IPS-18c (cell line): ENCODE data around the gene SMU1.

Experiments
- H3K4me3 ChIP-seq: 2 replicates; pipeline ENCODE4 v1.7.0; 2013; ENCODE audit warnings: low read depth, mild to moderate bottlenecking, low read length, moderate library complexity; ENCODE audit not compliant: insufficient read depth
- H3K9me3 ChIP-seq: one replicate; pipeline ENCODE4 v1.6.1; 2013; ENCODE audit warnings: mild to moderate bottlenecking, low read length, moderate library complexity; ENCODE audit not compliant: control insufficient read depth, insufficient read depth

SMU1 gene

DNA sequence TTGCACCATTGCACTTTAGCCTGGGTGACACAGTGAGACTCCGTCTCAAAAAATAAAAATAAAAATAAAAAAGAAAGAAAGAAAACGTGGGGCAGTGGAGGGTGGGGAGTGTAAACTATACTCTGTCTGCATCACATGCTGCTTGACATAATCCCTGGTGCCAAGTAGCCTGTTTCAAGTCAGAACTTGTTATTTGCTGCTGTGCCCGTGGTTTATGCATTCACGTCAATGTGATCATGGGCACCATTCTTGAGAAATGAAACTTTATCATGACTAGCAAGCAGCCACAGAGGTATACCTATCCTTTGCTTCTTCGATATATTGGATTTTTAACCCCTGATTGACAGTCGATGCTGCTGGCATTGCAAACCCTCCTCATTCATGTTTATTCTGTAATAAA lies 4.1 kb upstream of the SMU1 start:
- Histone ChIP-seq H3K9me3 (no peaks in the 10 kb centered on the region), H3K4me3 (no peak overlapping the region)

DNA sequence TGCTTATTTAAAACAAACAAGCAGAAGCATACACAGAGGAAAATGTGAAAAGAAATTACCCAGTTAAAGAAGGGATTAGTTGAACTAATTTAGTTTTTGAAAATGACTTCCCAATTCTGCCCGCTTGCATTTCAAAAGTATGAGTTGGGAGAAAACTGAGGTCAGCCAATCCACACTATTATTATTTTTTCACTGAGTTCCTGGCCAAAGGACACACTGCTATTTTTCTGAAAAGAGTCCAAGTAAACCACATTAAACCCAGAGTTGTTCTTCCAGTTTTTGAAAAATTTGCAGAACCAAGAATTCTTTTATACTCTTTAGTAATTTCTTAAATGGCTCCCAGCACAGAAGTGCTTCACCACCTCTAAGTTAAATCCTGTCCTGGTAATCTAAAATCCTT lies 7.5 kb downstream of the SMU1 start:
- Histone ChIP-seq H3K4me3 (no peak overlapping the region), H3K9me3 (no peaks in the 10 kb centered on the region)

DNA sequence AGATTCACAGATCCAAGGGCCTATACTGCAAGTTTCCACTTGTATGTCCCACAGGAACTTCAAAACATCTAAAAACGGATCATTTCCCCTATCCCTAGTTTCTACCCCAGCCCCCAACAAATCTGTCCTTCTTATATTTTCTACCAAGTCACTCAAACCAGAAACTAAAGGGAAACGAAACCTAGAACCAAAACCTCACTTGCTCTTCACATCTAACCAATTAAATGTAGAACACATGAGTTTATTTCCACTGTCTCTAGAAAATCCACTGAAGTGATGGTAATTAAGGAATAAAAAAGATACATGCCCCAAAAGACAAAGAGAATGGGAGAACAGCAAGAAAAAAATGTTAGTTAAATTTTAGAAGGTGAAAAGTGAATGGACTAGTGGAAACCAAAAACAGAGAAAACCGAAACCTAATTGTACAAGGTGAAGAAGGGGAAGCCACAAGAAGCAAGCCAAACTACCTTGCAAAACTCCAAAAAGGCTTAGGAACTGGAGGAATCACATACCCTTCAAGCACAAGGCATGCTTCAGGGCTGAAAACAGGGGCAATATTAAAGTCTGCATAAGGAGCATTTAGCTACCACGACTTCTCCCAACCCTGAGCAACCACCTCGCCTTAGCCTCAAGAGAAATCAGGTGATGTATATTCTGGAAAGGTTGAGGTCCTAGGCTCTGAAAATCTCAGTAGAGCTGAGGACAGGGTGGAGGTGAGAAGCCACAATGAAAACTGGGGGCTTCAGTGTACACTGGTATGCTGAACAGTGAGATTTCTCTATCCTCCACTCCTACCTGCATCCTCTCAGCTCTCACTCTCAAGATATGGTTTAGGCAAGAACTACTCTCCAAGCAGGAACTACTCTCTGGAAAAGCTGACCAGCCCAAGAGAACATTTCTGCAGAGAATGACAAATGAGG lies 11.1 kb downstream of the SMU1 start:
- no peak overlapping the region for H3K4me3 ChIP-seq
- H3K9me3 ChIP-seq: no peaks in the 10 kb centered on the region

DNA sequence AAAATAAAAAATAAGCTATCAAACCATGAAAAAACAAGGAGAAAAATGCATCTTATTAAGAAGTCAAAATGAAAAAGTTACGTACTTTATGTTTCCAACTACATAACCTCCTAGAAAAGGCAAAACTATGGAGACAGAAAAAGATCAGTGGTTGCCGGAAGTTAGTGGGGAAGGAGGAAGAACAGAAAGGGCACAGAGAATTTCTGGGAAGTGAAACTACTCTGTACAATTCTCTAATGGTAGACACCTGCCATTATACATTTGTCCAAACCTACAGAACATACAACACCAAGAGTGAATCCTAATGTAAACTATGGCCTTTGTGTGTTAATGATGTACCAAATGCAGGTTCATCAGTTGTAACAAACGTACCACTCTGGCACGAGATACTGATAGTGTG lies 25.3 kb downstream of the SMU1 start:
- H3K4me3 ChIP-seq: no peak overlapping the region
- no peaks in the 10 kb centered on the region for H3K9me3 ChIP-seq

DNA sequence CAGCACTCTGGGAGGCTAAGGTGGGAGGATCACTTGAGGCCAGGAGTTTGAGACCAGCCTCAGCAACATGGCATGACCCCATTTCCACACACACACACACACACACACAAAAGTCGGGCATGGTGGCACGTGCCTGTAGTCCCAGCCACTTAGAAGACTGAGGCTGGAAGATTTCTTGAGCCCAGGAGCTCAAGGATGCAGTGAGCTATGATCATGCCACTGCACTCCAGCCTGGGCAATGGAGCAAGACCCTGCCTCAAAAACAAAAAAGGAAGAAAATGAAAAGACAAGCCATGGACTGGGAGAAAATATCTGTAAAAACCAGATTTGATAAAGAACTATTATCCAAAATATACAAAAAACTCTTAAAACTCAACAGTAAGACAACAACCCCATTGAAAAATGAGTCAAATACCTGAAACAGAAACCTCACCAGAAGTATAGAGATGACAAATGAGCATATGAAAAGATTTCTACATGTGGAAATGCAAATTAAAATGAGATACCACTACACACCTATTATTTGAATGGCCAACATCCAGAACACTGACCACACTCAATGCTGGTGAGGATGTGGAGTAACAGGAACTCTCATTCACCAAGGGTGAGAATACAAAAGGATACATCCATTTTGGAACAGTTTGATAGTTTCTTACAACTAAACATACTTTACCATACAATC lies 26.7 kb downstream of the SMU1 start:
- Histone ChIP-seq H3K4me3 (no peak overlapping the region), H3K9me3 (no peaks in the 10 kb centered on the region)

DNA sequence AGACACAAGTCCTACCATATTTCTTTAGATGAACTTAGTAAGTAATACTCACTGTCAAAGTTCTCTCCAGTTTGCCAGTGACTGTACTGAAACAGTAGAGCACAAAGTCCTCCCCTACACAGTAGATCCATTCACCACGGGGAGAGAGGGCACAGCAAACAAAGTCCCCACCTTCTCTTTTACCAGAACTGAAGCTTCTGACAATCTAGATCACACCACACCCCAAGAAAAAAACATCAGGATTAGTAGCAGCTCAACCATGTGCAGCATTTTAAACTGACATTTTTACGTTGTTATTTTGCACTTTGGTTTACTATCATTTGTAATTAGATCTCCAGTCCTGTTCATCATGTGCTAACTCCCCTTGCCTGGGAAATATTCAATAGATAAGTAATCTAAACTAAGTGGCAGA lies 28.4 kb downstream of the SMU1 start:
- H3K4me3 ChIP-seq: no peak overlapping the region
- H3K9me3 ChIP-seq: no peaks in the 10 kb centered on the region

DNA sequence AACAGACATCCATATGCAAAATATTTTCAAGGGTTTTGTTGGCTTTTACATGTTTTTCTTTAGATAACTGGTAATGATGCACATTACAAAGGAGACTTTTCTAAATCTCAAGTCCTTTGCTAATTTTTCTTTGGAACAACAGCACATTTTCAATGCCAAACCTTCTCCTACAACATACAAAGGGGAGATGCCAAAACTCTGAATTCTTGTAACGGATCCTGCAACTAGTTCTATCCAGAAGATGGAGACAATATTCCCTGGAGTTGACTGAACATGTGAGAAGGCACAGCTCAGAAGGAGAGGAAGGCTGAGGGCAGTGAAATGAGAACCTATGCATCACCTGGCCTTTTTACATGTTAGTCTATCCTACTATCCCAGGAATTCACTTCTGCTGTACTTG lies 30.4 kb downstream of the SMU1 start:
- Histone ChIP-seq H3K4me3 (no peak overlapping the region), H3K9me3 (no peaks in the 10 kb centered on the region)

DNA sequence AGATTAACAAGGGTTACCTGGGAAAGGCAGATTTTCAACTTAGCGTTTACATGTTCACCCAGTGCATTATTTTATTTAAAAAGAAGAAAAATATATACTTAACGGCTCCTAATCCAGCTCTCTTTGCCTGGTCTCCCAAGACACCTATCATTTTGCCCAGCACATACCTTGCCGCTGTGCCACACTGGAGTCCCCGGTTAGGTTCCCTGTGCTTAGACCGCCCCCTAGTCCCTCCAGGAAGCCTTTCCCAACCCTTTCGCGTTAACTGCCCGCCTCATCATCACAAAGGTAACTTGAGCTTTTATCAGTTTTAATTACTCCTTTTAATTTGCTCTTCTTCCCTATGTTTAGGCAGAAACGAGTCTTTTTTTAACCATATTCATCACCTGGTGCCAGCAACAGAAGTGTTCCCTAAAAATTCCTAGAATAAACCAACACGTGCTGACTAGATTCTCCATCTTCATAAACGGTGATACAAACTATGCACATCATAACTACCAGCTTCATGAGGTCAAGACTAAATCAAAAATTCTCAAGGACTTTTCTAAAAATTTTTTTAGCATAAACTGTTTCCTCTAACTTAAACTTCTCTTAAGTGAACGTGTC lies 31.7 kb downstream of the SMU1 start:
- H3K4me3 ChIP-seq: peak overlapping the region; percentile 64

DNA sequence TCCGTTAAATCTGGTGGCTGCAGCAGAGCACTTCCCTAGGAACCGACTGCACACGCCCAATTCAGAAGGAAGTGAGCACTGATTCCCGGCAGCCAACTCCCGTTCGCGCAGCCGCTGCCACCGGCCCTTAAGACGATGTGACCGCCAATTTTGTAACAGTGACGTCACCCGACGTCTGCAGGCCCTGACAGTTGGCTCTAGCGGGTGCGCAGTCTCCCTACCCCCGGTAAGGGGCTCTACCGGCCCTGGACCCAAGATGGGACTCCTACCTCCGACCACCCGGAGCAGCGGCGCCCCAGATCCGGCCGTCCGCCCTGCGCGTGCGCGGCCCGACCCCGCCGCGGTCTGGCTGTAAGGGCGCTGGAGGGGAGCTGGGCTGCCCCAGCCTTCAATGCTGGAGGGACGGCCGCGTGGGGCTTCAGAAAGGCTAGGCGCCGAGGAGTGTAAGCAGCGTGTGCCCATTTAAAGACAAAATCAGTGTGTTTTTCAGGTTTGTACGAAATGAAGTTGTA lies 32.3 kb downstream of the SMU1 start:
- H3K9me3 ChIP-seq: no peaks in the 10 kb centered on the region
- peak overlapping the region; percentile 64 for H3K4me3 ChIP-seq

More for the DNA sequence above, 31.7 kb downstream of the SMU1 start:
- no peaks in the 10 kb centered on the region for H3K9me3 ChIP-seq

DNA sequence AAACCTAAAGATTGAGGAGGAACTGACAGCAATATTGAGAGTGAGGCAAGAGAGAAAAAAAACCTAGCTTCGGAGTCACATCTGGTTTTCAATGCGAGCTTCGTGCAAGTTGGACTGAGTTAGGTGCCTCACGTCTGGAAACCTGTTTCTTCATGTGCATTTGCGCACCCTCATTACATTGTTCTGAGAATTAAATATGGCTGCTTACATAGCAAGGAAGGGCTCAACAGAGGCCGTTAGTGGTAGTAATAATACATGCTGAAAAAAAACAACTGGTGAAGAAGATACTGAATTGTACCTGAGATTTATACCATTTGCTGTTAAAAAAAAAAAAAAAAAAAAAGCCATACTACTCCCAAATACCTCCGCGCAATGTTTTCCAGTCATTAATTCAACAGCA lies 32.8 kb downstream of the SMU1 start:
- H3K9me3 ChIP-seq: no peaks in the 10 kb centered on the region
- peak overlapping the region; percentile 64; the same call in 1 of the 2 replicates for H3K4me3 ChIP-seq

DNA sequence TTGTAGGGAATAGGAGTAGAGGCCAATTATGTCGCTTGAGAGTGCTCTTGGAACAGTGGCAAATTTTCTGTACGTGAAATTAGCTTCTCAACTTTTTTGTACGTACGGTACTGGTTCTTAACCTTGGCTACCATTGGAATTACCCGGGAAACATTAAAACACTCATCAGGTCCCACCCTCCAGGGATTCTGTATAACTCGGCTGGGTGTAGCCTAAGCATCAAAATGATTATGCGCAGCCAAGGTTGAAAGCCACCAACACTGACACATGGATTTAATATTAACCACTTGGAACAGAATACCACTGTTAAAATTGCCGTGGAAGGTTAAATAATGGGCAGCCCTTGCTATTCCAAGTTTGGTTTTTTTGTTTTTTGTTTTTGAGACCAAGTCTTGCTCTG lies 34.0 kb downstream of the SMU1 start:
- Histone ChIP-seq H3K9me3 (no peaks in the 10 kb centered on the region), H3K4me3 (no peak overlapping the region)

DNA sequence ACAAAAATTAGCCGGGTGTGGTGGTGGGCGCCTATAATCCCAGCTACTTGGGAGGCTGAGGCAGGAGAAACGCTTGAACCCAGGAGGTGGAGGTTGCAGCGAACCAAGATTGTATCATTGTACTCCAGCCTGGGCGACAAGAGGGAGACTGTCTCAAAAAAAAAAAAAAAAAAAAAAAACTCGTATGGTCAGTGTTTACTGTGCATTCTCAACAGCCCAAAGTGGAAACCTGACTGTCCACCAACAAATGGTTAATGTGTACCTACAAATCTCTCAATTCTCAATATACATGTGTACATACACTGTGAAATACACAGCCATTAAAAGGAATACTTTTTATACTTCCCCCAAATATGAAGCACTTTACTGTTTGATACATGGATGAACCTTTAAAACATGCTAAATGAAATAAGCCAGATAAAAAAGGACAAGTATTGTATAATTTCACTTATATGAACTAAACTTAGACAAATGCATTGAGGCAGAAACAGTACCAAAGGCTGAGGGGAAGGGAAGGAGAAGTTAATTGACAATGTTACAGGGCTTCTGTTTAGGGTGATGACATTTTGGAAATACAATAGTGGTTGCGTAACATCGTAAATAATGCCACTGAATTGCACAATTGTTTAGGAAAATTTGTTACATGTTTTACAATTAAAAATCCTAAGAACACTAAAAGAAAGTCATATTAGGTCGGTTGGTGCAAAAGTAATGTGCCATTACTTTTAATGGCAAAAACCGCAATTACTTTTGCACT lies 34.9 kb downstream of the SMU1 start:
- Histone ChIP-seq H3K4me3 (no peak overlapping the region), H3K9me3 (no peaks in the 10 kb centered on the region)

DNA sequence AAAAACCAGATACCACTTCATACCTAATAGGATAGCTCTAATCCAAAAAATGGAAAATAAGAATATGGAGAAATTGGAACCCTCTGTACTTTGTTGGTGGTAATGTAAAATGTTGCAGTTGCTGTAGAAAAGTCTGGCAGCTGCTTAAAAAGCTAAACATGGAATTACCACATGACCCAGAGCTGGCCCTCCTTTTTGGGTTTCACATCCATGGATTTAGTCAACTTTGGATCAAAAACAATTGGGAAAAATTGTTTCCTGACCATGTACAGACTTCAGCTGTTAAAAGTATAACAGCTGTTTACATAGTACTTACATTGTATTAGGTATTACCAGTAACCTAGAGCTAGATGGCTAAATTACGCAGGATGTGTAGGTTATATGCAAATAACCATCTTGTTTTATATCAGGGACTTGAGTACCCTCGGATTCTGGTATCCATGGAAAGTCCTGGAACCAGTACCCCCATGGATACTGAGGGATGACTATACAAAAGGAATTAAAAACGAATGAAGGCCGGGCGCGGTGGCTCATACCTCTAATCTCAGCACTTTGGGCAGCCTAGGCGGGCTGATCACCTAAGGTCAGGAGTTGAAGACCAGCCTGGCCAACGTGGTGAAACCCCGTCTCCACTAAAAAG lies 35.6 kb downstream of the SMU1 start:
- H3K9me3 ChIP-seq: no peaks in the 10 kb centered on the region
- no peak overlapping the region for H3K4me3 ChIP-seq

DNA sequence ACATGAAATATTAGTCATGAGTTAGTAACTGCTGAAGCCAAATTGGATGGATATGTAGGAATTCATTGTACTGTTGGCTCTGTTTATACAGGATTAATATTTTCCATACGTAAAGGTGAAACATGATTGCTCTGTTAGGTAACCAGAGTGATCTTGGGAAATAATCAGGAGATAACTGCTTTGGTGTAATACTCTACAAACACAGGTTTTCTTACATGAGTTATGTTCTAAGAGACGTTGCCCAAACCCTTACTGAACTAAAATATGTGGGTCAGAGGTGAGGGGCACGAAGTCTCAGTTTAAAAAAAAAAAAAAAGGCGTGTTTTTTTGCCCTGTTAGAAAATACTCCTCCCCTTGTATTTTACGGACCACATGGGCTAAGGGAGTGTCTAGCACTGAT lies 43.6 kb downstream of the SMU1 start:
- H3K4me3 ChIP-seq: no peak overlapping the region
- H3K9me3 ChIP-seq: no peaks in the 10 kb centered on the region

DNA sequence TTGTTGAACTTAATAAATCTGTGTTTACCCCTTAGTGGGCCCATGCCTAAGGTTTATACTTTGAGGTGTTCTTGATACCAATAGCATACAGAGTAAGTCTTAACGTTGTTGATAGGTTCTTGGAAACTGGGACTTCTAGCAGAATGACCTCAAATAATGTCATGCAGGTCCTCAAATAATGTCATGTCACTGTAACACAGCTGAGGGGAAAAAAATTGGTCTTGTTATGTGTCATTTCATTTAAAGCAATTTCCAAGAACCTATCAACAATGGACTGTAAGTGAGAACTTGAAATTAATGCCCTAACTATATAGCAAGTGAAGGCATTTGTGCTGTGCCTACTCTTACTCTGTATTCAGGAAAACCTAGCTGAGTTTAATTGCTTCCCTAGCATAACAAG lies 44.2 kb downstream of the SMU1 start:
- H3K4me3 ChIP-seq: no peak overlapping the region
- no peaks in the 10 kb centered on the region for H3K9me3 ChIP-seq

DNA sequence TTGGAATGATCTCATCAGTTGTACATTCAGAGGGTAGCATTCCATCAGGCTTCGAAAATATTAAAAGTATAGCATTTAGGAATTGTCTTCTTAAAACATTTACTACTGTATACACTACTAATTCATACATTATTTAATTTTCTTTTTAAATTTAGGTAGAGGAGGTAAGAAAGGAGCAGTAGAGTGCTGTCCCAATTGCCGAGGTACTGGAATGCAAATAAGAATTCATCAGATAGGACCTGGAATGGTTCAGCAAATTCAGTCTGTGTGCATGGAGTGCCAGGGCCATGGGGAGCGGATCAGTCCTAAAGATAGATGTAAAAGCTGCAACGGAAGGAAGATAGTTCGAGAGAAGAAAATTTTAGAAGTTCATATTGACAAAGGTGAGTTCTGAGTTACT lies 46.2 kb downstream of the SMU1 start:
- no peaks in the 10 kb centered on the region for H3K9me3 ChIP-seq
- H3K4me3 ChIP-seq: no peak overlapping the region
